HCT116 (cell line): ENCODE results near the gene CDK13. TPM values are rescaled to one million over a fixed set of nuclear protein-coding genes. Genes with fewer than 3 reads are reported as not detected.

Experiments
- ATAC-seq: fragments of 200-7000 bp; cut with Tn5 transposase; 2 replicates; pipeline ENCODE4 v1.9.1; 2020; ENCODE audit warnings: mild to moderate bottlenecking, moderate library complexity
- BruUV-seq: library from RNA; stranded (reverse); fragments of 400-500 nt; replicated peaks from 2 replicates; lab custom pipeline; 2021; lab: Mats Ljungman, UMichigan
- CTCF ChIA-PET: fragments of 300-600 bp; sonication (Branson Sonifier 250); formaldehyde crosslinking; loops from one replicate; lab custom pipeline; 2021; ENCODE audit warnings: antibody characterized with exemption; lab: Charles Lee
- POLR2A ChIA-PET: fragments of 300-600, 350-600 bp; sonication (Branson Sonifier 250); formaldehyde crosslinking; loops from one replicate; lab custom pipeline; 2021; ENCODE audit warnings: antibody characterized with exemption; lab: Charles Lee
- RAD21 ChIA-PET, 2 experiments: fragments of 300-600 bp; sonication (Branson Sonifier 250); formaldehyde crosslinking; loops; one replicate each; lab custom pipeline; 2023; ENCODE audit warnings: low total read pairs in 2 of 2; ENCODE audit not compliant: uncharacterized antibody in 2 of 2, unreplicated experiment in 2 of 2, low non-redundant PET in 1 of 2; lab: Charles Lee
- DNase-seq: peaks from one replicate; pipeline ENCODE4 v3.0.0-alpha.2; 2010; ENCODE audit warnings: low read depth, low spot score
- H2AFZ ChIP-seq: fragments of 200-600 bp; shearing (Covaris generic), sonication (generic); 2 replicates; pipeline ENCODE4 v1.6.1; 2017; ENCODE audit warnings: low read depth, mixed run types, mixed read lengths, antibody characterized with exemption, low read length; ENCODE audit not compliant: poor library complexity, severe bottlenecking
- H3K27ac ChIP-seq: 2 replicates; pipeline ENCODE4 v1.5.1; 2012; ENCODE audit warnings: low read depth, low read length
- H3K27me3 ChIP-seq: fragments of 200-600 bp; sonication (generic); 2 replicates; pipeline ENCODE4 v1.6.1; 2016; ENCODE audit warnings: mixed run types, low read length, mixed read lengths; ENCODE audit not compliant: insufficient read depth
- H3K36me3 ChIP-seq, 2 experiments: fragments of 200-500 bp in 1 of 2; fragments of 200-600 bp in 1 of 2; sonication (Bioruptor generic) in 1 of 2; sonication (generic) in 1 of 2; 2 replicates each; pipeline versions ENCODE4 v1.5.1 to v1.6.1; 2014 to 2016; ENCODE audit warnings: low read length in 2 of 2, inconsistent platforms in 1 of 2, mixed read lengths in 1 of 2, mixed run types in 1 of 2; ENCODE audit not compliant: insufficient read depth in 2 of 2, control insufficient read depth in 1 of 2
- H3K4me1 ChIP-seq, 2 experiments: fragments of 200-600 bp in 1 of 2; sonication (generic) in 1 of 2; 2 replicates each; pipeline versions ENCODE4 v1.5.1 to v1.6.1; 2012 to 2017; ENCODE audit warnings: low read length in 2 of 2, inconsistent platforms in 1 of 2, mild to moderate bottlenecking in 1 of 2, mixed read lengths in 1 of 2, mixed run types in 1 of 2, moderate library complexity in 1 of 2; ENCODE audit not compliant: insufficient read depth in 2 of 2, control insufficient read depth in 1 of 2
- H3K4me2 ChIP-seq: fragments of 200-600 bp; sonication (generic); 2 replicates; pipeline ENCODE4 v1.6.1; 2017; ENCODE audit warnings: mixed run types, low read length, mixed read lengths
- H3K4me3 ChIP-seq, 2 experiments: fragments of 200-600 bp in 1 of 2; sonication (generic) in 1 of 2; replicated peaks in 1 of 2; 2 replicates each; pipeline ENCODE4 v1.5.1; 2011 to 2016; ENCODE audit warnings: low read length in 2 of 2, control low read depth in 1 of 2, low read depth in 1 of 2, mild to moderate bottlenecking in 1 of 2, mixed read lengths in 1 of 2, mixed run types in 1 of 2
- H3K79me2 ChIP-seq: fragments of 200-600 bp; sonication (generic); 2 replicates; pipeline ENCODE4 v1.6.1; 2017; ENCODE audit warnings: mild to moderate bottlenecking, mixed run types, low read length, moderate library complexity, mixed read lengths; ENCODE audit not compliant: insufficient read depth
- H3K9ac ChIP-seq: fragments of 200-600 bp; sonication (generic); 2 replicates; pipeline ENCODE4 v1.6.1; 2016; ENCODE audit warnings: low read length, mixed read lengths
- H3K9me2 ChIP-seq: fragments of 200-600 bp; sonication (generic), shearing (Covaris generic); 2 replicates; pipeline ENCODE4 v1.6.1; 2017; ENCODE audit warnings: mixed run types, mild to moderate bottlenecking, moderate library complexity; ENCODE audit not compliant: insufficient read depth
- H3K9me3 ChIP-seq, 2 experiments: fragments of 200-500 bp in 1 of 2; fragments of 200-600 bp in 1 of 2; sonication (Bioruptor generic) in 1 of 2; sonication (generic) in 1 of 2; 2 replicates each; pipeline ENCODE4 v1.6.1; 2014 to 2017; ENCODE audit warnings: low read length in 2 of 2, mixed read lengths in 2 of 2, inconsistent platforms in 1 of 2, low read depth in 1 of 2, mild to moderate bottlenecking in 1 of 2, mixed run types in 1 of 2, moderate library complexity in 1 of 2; ENCODE audit not compliant: control insufficient read depth in 1 of 2, insufficient read depth in 1 of 2
- H4K20me1 ChIP-seq: fragments of 200-600 bp; sonication (generic), shearing (Covaris generic); 2 replicates; pipeline ENCODE4 v1.6.1; 2017; ENCODE audit warnings: mixed run types, mild to moderate bottlenecking, moderate library complexity; ENCODE audit not compliant: insufficient read depth
- RAD21 ChIP-seq: IDR thresholded peaks from 2 replicates; pipeline ENCODE4 v1.6.1; 2012; ENCODE audit warnings: low read depth, mild to moderate bottlenecking
- SRF ChIP-seq: IDR thresholded peaks from 2 replicates; pipeline ENCODE4 v1.6.1; 2012; ENCODE audit warnings: low read depth
- TCF7L2 ChIP-seq: IDR thresholded peaks from 2 replicates; pipeline ENCODE4 v1.7.0; 2011; ENCODE audit warnings: borderline replicate concordance, inconsistent platforms; ENCODE audit not compliant: insufficient read depth, insufficient read length; ENCODE audit errors: extremely low read depth
- ZFX ChIP-seq: fragments of 450-650 bp; IDR thresholded peaks from 2 replicates; pipeline ENCODE4 v1.6.1; 2017
- intact Hi-C: fragments of 100-400 bp; cut with micrococcal nuclease; formaldehyde crosslinking; loops from 2 replicates; pipeline ENCODE4 v1.10.0; 2022
- total RNA-seq: library from RNA; stranded (reverse); gene quantifications from one replicate; pipeline ENCODE4 v1.2.1, GENCODE V29; 2021; ENCODE audit not compliant: unreplicated experiment
- TF ChIP-seq, protein P1 (sequence below), 3 experiments: fragments of 200-600 bp in 1 of 3; sonication (generic) in 1 of 3; IDR thresholded peaks in 2 of 3; conservative IDR thresholded peaks in 1 of 3; 2 replicates each; pipeline ENCODE4 v1.5.1; 2012 to 2017; ENCODE audit warnings: low read depth in 2 of 3, low read length in 2 of 3, antibody characterized with exemption in 1 of 3, borderline replicate concordance in 1 of 3, control low read depth in 1 of 3, mild to moderate bottlenecking in 1 of 3, mixed read lengths in 1 of 3, mixed run types in 1 of 3, moderate library complexity in 1 of 3; ENCODE audit not compliant: insufficient read depth in 1 of 3

The CDK13 gene
- total RNA-seq, 1 experiment from 2014 or later: 28.8 TPM

DNA sequence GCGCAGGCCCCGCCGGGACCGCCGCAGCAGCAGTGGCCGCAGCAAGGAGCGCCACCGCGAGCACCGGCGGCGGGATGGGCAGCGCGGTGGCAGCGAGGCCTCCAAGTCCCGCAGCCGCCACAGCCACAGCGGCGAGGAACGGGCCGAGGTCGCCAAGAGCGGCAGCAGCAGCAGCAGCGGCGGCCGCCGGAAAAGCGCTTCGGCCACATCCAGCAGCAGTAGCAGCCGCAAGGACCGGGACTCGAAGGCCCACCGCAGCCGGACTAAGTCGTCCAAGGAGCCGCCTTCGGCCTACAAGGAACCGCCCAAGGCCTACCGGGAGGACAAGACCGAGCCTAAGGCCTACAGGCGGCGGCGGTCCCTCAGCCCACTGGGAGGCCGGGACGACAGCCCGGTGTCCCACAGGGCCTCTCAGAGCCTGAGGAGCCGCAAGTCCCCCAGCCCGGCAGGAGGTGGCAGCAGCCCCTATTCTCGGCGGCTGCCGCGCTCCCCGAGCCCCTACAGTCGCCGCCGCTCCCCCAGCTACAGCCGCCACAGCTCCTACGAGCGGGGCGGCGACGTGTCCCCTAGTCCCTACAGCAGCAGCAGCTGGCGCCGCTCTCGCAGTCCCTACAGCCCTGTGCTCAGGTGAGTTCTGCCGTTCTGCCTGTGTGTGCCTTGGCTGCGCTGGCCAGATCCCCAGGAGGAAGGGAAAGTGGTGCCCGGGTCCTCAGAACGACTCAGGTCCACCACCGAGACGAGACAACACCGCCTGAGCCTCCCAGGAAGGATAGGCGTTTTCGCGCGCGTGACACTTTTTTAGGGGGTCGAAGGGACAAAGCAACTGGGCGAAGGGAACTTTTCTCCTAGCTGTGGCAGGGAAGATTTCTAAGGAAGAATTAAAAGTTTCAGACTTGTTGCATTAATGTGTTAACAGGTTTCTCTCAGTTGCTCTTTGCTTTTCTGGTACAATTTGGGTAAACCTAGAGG, 1.5 kb downstream of the CDK13 start:
- intact Hi-C loops: no loop called here
- H3K4me1 ChIP-seq: peaks cover 9 to 21% of the 10 kb centered on the region in 2 experiments; a peak in 3 of 4 replicates
- H3K9me3 ChIP-seq: no peaks in the 10 kb centered on the region
- H3K9me2 ChIP-seq: no peaks in the 10 kb centered on the region
- peak; percentile 24 for TF ChIP-seq TCF7L2
- TF ChIP-seq, protein P1, sequence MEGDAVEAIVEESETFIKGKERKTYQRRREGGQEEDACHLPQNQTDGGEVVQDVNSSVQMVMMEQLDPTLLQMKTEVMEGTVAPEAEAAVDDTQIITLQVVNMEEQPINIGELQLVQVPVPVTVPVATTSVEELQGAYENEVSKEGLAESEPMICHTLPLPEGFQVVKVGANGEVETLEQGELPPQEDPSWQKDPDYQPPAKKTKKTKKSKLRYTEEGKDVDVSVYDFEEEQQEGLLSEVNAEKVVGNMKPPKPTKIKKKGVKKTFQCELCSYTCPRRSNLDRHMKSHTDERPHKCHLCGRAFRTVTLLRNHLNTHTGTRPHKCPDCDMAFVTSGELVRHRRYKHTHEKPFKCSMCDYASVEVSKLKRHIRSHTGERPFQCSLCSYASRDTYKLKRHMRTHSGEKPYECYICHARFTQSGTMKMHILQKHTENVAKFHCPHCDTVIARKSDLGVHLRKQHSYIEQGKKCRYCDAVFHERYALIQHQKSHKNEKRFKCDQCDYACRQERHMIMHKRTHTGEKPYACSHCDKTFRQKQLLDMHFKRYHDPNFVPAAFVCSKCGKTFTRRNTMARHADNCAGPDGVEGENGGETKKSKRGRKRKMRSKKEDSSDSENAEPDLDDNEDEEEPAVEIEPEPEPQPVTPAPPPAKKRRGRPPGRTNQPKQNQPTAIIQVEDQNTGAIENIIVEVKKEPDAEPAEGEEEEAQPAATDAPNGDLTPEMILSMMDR (IDR thresholded peaks at IDR 0.05 in 2 of 3, conservative IDR thresholded peaks at IDR 0.05 in 1 of 3; ENCODE audit: borderline replicate concordance in 1 of 3, insufficient read depth in 1 of 3, low read depth in 2 of 3, low read length in 2 of 3): peak in 2 of 3 experiments; percentile 2 to 15; a peak in 2 of 6 replicates
- peak; percentile 98 for TF ChIP-seq ZFX
- 0 out of 2 replicates have a peak, but pooled peaks have one; percentile 18 for TF ChIP-seq RAD21
- TF ChIP-seq SRF: no peak
- no peak overlapping the region for H2AFZ ChIP-seq
- BruUV-seq: no TSS peak
- H3K4me3 ChIP-seq: peak overlapping the region; percentile 90 to 93
- POLR2A ChIA-PET: no interaction called here
- H3K36me3 ChIP-seq: no peaks in the 10 kb centered on the region
- no peaks in the 10 kb centered on the region for H3K27me3 ChIP-seq
- RAD21 ChIA-PET: no interaction called here
- peak overlapping the region; percentile 91 for H3K9ac ChIP-seq
- CTCF ChIA-PET: no interaction called here
- ATAC-seq (peak; percentile 7; the same call in 1 of the 2 replicates), DNase-seq (no peak)
- H3K4me2 ChIP-seq: peak overlapping the region; percentile 86
- 0 out of 2 replicates have a peak, but pooled peaks cover 18% of the 10 kb centered on the region for H4K20me1 ChIP-seq
- H3K79me2 ChIP-seq: peaks cover 64% of the 10 kb centered on the region
- peak overlapping the region; percentile 98 for H3K27ac ChIP-seq
